Astrocyte of the spinal cord (primary cell): Measurements from ENCODE around the gene ADGRG7.

Source experiments
- DNase-seq: peaks from one replicate; pipeline ENCODE4 v3.0.0; 2011; ENCODE audit warnings: low read depth, low spot score
- H3K4me3 ChIP-seq: 2 replicates; pipeline ENCODE4 v1.5.1; 2011; ENCODE audit warnings: low read depth, mild to moderate bottlenecking, low read length, moderate library complexity
- in situ Hi-C: cut with HindIII; loops from 2 replicates; pipeline ENCODE4 v1.10.0; 2017; ENCODE audit warnings: low sequenced_read_pairs
- TF ChIP-seq, protein P1 (sequence below): IDR thresholded peaks from 2 replicates; pipeline ENCODE4 v1.5.1; 2012; ENCODE audit warnings: low read depth, mild to moderate bottlenecking, low read length, inconsistent platforms

The ADGRG7 gene

GRCh38 chr3:100697172-100697571, 87.8 kb downstream of the ADGRG7 start:
- in situ Hi-C loops = no loop called here
- no peak for DNase-seq
- TF ChIP-seq, protein P1, sequence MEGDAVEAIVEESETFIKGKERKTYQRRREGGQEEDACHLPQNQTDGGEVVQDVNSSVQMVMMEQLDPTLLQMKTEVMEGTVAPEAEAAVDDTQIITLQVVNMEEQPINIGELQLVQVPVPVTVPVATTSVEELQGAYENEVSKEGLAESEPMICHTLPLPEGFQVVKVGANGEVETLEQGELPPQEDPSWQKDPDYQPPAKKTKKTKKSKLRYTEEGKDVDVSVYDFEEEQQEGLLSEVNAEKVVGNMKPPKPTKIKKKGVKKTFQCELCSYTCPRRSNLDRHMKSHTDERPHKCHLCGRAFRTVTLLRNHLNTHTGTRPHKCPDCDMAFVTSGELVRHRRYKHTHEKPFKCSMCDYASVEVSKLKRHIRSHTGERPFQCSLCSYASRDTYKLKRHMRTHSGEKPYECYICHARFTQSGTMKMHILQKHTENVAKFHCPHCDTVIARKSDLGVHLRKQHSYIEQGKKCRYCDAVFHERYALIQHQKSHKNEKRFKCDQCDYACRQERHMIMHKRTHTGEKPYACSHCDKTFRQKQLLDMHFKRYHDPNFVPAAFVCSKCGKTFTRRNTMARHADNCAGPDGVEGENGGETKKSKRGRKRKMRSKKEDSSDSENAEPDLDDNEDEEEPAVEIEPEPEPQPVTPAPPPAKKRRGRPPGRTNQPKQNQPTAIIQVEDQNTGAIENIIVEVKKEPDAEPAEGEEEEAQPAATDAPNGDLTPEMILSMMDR = no peak
- H3K4me3 ChIP-seq = no peak overlapping the region

DNA sequence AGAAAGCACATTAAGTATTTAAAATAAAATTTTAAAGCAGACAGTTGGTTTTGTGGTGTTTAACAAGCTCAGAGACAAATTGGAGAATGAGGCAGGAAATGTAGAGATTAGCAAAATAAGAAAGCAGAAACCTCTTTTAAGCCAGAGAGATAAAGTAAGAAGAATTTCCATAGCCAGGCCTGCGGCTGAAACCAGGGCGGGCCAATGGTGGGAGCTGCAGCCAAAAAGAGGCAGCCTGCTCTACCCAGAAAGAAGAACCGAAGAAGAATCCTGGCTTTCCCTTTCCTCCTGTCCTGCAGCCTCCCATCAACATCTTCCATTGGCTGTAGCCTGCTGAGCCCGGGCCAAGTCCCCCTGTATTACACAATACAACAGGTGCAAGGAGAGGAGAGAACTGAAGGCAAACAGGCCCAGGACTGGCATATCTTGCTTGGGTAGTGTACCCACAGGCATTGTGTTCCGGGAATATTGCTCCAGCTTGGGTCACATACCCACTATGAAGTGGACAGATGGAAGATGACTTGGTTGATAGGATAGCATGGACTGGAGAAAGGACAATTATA, 88.4 kb downstream of the ADGRG7 start:
- no peak overlapping the region for H3K4me3 ChIP-seq
- in situ Hi-C loops = no loop called here
- DNase-seq = no peak
- TF ChIP-seq, protein P1 = no peak

DNA sequence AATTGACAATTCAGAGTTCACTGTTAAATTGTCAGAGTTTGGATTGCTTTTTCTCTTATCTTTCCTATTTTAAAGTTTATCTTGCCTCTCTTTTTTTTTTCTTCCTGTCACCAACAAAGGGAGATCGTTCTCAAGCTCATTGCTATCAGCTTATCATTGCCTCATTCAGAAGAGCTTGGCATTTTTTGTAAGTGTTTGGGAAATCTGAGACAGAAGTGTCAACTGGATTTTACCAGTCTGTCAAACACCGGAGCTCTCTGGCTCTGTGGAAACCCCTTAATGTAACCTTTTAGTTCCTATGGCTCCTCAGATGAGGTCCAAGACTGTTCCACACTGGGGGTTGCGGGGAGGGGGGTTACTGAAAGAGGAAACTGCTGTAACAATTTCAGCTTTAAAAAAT, 89.3 kb downstream of the ADGRG7 start:
- H3K4me3 ChIP-seq = no peak overlapping the region
- in situ Hi-C loops = no loop called here
- DNase-seq = no peak
- TF ChIP-seq, protein P1 = no peak

DNA sequence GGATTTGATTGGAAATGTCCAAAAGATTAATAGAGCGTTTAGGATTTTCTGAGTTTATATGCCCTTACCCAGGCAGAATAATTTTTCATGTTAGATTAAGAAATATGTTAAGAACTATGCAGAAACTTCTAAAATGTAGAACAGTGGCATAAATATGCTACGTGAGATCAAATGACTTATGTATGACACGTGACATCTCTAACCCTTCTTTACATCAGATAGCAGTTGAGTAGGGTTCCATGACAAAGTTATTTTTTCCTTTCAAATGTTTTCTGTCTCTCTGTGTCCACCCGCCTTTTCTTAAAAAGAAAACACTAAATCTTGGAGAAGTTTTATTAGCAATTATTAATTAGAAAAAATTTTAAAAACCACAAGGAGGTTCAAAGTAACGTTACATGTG, 91.3 kb downstream of the ADGRG7 start:
- no peak overlapping the region for H3K4me3 ChIP-seq
- in situ Hi-C loops = no loop called here
- DNase-seq = no peak
- TF ChIP-seq, protein P1 = no peak

DNA sequence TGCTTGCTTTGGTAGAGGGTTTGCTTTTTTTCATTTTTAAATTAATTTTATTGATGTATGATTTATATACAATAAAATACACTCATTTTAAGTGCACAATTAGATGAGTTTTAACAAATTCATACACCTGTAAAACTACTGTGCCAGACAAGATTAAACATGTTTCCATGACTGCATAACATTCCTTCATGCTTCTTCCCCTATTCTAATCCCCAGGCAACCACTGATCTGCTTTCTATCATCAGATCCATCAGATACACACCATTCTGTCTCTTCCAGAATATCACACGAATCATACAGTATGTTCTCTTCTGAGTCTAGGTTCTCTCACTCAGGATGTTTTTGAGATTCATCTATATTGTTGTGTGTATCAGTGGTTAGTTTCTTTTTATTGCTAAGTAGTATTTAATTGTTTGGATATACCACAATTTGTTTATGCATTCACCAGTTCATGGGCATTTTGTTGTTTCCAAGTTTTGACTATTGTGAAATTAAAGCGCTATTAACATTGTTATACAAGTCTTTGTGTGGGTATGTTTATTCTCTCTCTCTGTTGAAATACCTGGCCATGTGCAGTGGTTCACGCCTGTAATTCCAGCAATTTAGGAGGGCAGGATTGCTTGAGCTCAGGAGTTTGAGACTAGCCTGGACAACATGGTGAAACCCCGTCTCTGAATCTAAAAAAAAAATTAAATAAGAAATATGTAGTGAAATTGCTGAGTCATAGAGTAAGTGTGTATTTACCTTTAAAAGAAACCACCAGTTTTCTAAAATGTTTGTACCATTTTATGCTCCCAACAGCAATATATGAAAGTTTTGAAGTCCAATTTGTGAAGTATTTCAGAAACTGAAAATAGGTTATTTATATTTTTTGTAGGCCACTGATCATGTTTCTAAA, 92.9 kb downstream of the ADGRG7 start:
- TF ChIP-seq, protein P1 = no peak
- in situ Hi-C loops = no loop called here
- DNase-seq = no peak
- no peak overlapping the region for H3K4me3 ChIP-seq

DNA sequence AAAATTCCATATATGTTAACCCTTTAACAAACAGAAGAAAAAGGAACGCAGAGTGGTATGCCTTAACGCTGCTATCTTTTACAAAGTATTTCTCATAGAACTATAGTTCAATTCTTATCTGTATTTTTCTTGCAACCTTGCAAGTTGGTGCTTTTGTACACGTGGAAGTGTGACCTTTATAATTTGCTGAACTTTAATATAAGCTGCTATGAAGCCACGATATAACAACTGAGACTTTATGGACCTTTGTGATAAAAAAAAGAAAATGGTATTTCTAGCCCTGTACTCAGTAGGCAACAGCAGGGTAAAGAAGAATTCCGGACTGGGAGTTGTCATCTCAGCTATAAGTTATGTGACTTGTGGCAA, 93.6 kb downstream of the ADGRG7 start:
- TF ChIP-seq, protein P1 = no peak
- H3K4me3 ChIP-seq = no peak overlapping the region
- in situ Hi-C loops = no loop called here
- DNase-seq = no peak
